ENCODE measurements around the gene DGKD. TPM values are rescaled to one million over a fixed set of nuclear protein-coding genes. Genes with fewer than 3 reads are reported as not detected.

The DGKD gene
- total RNA-seq, 1 experiment from 2014 or later = 41.4 TPM

GRCh38 chr2:233457356-233457755 lies 103.1 kb downstream of the DGKD start (continued):
- TF ChIP-seq STAT6 (CRISPR knock-in tag; conservative IDR thresholded peaks at IDR 0.05; ENCODE audit: low read depth) (no peak), ZNF281 (CRISPR knock-in tag; IDR thresholded peaks at IDR 0.05) (no peak), PRRX2 (CRISPR knock-in tag; IDR thresholded peaks at IDR 0.05) (no peak), CTCF (IDR thresholded peaks at IDR 0.05) (no peak), RORB (CRISPR knock-in tag; IDR thresholded peaks at IDR 0.05) (no peak), ZNF317 (CRISPR knock-in tag; IDR thresholded peaks at IDR 0.05; ENCODE audit: borderline replicate concordance, low read depth) (no peak), ELF4 (CRISPR knock-in tag; IDR thresholded peaks at IDR 0.05; ENCODE audit: low read depth) (no peak)

GRCh38 chr2:233458031-233458610 lies 103.8 kb downstream of the DGKD start:
- H3K36me3 Mint-ChIP-seq = peaks cover 33% of the 10 kb centered on the region
- TF ChIP-seq MLX (CRISPR knock-in tag; IDR thresholded peaks at IDR 0.05) (no peak), AR (CRISPR knock-in tag; IDR thresholded peaks at IDR 0.05) (no peak)
- POLR2A ChIA-PET = no interaction called here
- no peaks in the 10 kb centered on the region for H3K27me3 Mint-ChIP-seq (ENCODE audit: low read depth)
- CTCF ChIA-PET = interaction anchor here (1.5 to 1.6 kb wide), 2 partner anchors 9 to 15 kb away, joined by 4 to 8 read pairs; no protein-coding TSS in a partner anchor
- ATAC-seq = no peak
- H3K9me3 Mint-ChIP-seq = no peaks in the 10 kb centered on the region
- H3K4me3 Mint-ChIP-seq = no peak overlapping the region
- no peak overlapping the region for H3K27ac Mint-ChIP-seq
- no peaks in the 10 kb centered on the region for H3K4me1 Mint-ChIP-seq
- no peak for DNase-seq (ENCODE audit: low spot score)

- H3K9me3 Mint-ChIP-seq = no peaks in the 10 kb centered on the region
- no peak overlapping the region for H3K27ac Mint-ChIP-seq
- H3K36me3 Mint-ChIP-seq = peaks cover 37% of the 10 kb centered on the region
- no peaks in the 10 kb centered on the region for H3K4me1 Mint-ChIP-seq
- DNase-seq (ENCODE audit: low spot score) = no peak
- H3K27me3 Mint-ChIP-seq (ENCODE audit: low read depth) = no peaks in the 10 kb centered on the region
- no peak for ATAC-seq
- ChIA-PET POLR2A (no interaction called here), CTCF (interaction anchor here (1.5 kb wide), 1 partner anchor 10 kb away, joined by 8 read pairs; no protein-coding TSS in a partner anchor)
- no peak overlapping the region for H3K4me3 Mint-ChIP-seq
- TF ChIP-seq CREM (CRISPR knock-in tag; IDR thresholded peaks at IDR 0.05) = no peak
- TF ChIP-seq SP1 (CRISPR knock-in tag; conservative IDR thresholded peaks at IDR 0.05) = no peak
- no peak for TF ChIP-seq MLX (CRISPR knock-in tag; IDR thresholded peaks at IDR 0.05)
- TF ChIP-seq GABPB1 (CRISPR knock-in tag; IDR thresholded peaks at IDR 0.05) = no peak
- TF ChIP-seq ZMAT4 (CRISPR knock-in tag; IDR thresholded peaks at IDR 0.05) = no peak
Observed at GRCh38 chr2:233458826-233459225, 104.5 kb downstream of the DGKD start.
